Fibroblast of villous mesenchyme (primary cell): ENCODE measurements around the gene NOD2. TPM values are rescaled to one million over a fixed set of nuclear protein-coding genes. Genes with fewer than 3 reads are reported as not detected.
A peak's percentile ranks its signal among the peaks of the same experiment; 100 is the strongest.

Experiments used
- DNase-seq: peaks from one replicate; pipeline ENCODE4 v3.0.0-alpha.2; 2010; ENCODE audit warnings: low read depth
- H3K4me3 ChIP-seq: 2 replicates; pipeline ENCODE4 v1.5.1; 2011; ENCODE audit warnings: low read depth, mild to moderate bottlenecking, low read length
- CTCF ChIP-seq: IDR thresholded peaks from 2 replicates; pipeline ENCODE4 v1.5.1; 2012; ENCODE audit warnings: low read depth, mild to moderate bottlenecking, low read length; ENCODE audit not compliant: insufficient read depth
- total RNA-seq: library from RNA; depleted of rRNA; stranded (reverse); fragments of >200 nt; gene quantifications from 2 replicates; pipeline ENCODE4 v1.2.3, GENCODE V29; 2012

NOD2 gene
- total RNA-seq, 1 donor: not detected

GRCh38 chr16:50677351-50677750 is 16.1 kb upstream of the NOD2 start:
- no peak overlapping the region for H3K4me3 ChIP-seq
- peak; percentile 23 for TF ChIP-seq CTCF
- no peak for DNase-seq

- no peak for TF ChIP-seq CTCF
- no peak for DNase-seq
- H3K4me3 ChIP-seq: no peak overlapping the region
These were observed 14.9 kb upstream of the NOD2 start for GRCh38 chr16:50678531-50678930.

- DNase-seq: no peak
- no peak for TF ChIP-seq CTCF
- no peak overlapping the region for H3K4me3 ChIP-seq
These were observed 14.1 kb upstream of the NOD2 start for GRCh38 chr16:50679266-50679665.

GRCh38 chr16:50679676-50680555 is 13.5 kb upstream of the NOD2 start:
- no peak overlapping the region for H3K4me3 ChIP-seq
- TF ChIP-seq CTCF: no peak
- DNase-seq: no peak

GRCh38 chr16:50680556-50680893 is 12.9 kb upstream of the NOD2 start:
- no peak for TF ChIP-seq CTCF
- no peak for DNase-seq
- H3K4me3 ChIP-seq: no peak overlapping the region

GRCh38 chr16:50681021-50681885 is 12.2 kb upstream of the NOD2 start, which contains the start of gene SNX20:
Gene SNX20, minus strand, starts transcription at chr16:50681312. Its CDS starts 3,786 bp downstream, at chr16:50677526.
- no peak within 1 kb of the TSS for H3K4me3 ChIP-seq
- TF ChIP-seq CTCF: no peak
- DNase-seq: no peak
